NCI-H82 treated with DMSO at 0.1 percent for 48 hours (cell line): ENCODE results near the gene HOXC10.

Source experiments
- DNase-seq: peaks from one replicate; lab custom pipeline; 2025; ENCODE audit not compliant: unreplicated experiment; lab: John Stamatoyannopoulos, UW

HOXC10 gene

DNA sequence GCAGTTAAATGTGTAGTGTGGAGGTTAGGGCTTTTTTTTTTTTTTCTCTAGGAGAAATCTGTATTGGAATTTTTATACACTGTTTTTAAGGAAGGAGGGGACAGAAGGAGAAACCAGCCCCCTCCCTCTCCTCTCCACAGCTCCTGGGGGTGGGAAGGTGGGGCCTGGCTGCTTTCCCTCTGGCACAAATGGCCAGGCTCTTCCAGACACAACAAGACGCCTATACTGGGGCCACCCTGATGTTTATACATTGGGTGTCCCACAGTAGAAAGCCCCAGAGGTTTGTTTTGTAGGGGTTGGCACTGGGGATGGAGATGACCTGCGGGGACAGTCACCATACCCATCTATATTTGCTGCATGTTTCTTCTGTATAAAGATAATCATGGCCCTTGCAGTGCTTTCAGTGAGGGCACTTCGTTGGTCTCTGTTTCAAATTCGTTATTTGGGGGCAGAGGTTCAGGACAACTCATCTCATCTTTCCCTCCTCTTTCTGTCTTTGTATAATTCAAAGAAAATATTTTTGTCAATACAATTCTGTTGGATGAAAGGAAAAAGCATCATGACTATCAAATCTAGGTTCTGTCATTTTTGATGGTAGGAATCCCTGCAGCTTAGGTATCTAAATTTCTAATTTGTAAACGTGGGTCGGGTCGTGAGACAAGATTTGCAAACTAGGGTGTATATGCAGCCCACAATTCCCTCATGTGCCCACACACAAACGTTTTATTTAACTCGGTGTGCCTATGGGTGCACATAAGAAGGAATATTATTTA is 7.9 kb upstream of the HOXC10 start:
- DNase-seq, result no peak

DNA sequence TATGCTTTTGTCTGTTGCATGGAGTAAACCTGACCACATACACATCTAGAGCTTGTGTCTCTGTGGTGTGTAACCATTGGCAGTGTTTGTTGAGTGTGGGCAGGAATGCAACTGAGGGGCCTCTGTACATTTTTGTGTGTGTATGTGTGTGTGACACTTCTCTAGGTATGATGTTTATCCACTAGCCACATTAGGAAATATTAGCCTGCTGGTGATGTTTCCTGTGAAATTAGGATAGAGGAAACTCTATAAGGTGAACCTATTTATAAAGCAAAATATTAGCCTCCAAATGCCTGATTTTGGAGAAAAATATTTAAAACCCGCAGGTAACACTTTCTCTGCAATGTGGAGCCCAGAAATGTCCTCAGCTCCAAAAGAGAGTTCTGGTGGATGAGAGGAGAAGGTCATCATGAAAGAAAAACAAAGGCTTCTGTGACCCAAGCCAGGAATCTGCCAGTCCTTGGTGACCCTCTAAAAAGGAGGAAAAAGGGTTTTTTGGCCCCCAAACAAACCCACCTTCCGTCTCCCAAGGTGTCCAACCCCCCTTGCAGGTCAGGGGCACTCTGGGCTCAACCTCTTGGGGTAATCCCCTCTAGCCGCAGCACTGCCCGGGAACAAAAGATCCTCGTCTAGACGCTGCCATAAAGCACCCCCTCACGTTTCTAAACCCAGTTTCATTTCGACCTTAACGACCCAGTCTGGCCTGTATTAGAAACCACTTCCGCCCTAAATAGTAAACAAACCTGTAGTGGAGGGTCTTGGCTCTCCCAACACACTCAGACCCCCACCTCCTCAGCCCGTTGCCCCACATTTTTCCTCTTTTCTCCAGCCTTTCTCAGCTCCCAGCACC is 7.1 kb upstream of the HOXC10 start:
- DNase-seq, result no peak

DNA sequence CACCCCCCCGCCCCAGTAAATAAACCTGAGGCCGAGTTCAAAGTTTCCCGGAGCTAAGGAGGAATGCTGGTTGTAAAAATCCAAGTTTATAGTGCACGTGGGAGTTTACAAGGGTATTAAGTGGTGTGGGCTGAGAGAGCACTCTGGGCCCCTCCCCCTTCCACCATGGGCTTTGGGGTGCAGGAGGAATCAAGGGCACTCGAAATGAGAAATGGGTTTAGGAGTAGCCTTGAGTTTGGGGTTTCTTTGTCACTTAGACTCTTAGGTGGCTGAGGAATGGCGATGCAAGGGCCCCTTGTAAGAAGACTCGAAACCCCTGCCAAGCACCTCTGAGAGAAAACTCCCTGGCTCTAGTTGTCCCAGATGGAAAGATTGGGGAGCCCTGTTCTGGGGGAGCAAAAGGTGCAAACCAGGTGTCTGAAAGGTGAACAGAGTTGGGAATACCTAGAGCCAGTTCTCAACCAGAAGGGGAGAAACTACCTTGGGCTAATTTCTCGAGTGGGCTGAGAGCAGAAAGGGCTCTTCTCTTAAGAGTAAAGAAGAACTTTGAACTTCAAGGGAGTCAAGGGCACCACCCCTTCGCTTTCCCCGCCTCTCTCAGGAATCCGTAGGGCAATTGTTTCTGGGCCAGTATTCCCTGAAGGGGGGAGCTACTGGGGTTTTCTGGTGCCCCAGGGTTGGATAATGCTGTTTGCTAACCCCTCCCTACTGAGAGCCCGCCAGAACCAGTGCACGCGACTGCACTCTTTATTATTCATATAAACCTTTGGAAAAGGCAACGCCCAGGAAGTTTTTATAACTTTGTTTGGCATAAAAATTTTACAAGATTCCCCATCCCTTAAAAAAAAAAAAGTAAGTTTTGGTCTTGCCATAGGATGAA is 6.2 kb upstream of the HOXC10 start:
- no peak for DNase-seq

DNA sequence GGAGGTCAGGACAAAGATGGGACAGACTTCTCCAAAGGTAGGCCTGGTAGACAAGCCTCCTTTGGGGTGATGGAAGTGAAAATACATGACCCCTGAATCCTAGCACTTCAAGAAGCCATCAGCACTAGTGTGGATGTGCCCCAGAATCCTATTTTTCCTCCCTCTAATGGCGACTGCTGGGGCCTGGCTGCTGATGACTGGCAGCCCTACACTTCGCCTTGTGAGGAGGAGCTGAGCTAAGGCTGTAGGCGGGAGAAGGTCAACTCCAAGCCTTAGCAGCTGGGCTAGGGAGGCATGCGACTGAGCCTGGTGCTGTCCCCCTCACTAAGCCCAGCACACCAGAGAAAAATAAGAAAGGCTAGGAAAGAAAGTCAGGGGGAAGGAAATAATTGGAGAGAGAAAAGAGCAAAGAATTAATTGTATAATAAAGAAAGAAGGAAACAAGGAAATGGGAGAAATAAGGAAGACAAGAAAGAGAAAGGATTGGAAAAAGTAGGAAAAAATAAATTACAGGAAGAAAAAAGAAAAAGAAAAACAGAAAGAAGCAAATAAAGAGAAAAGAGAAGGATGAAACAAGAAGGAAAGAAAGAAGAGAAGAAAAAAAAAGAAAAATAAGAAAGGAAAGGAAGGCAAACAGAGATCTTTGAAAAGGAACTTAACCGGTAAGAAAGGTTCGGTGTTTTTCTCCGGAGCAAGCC is 4.7 kb upstream of the HOXC10 start:
- DNase-seq, result no peak

DNA sequence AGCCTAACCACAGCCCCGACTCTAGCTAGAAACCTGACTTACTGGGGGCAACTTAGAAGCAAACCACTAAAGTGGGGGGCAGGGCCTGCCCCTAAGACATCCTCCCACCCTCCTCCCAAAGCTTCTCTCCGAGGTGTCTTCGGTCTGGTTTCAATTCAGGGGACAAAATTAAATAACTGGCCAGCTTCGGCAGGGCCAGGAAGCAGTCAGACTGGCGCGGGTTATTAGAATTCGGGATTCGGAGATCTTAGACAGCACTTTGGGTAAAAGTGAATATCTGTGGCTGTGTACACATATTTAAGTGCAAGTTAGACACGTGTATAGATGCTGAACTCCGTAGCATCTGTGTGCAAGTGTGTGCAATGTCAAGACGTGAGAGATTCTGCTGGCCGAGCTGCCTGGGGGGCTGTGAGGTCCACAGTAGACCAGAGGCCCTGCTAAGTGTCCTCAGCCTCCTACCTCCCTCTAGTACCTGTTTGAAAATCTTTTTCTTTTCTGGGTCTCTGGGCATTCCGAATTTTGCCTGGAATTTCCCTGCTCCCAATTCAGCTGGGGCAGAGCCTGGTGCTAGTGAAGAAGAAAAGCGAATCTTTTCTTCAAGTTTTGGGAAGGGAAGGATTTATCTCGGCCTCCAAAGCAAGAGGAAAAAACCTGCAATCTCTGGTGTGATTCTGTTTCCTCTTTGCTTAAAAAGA is 4.0 kb upstream of the HOXC10 start:
- DNase-seq, result no peak

DNA sequence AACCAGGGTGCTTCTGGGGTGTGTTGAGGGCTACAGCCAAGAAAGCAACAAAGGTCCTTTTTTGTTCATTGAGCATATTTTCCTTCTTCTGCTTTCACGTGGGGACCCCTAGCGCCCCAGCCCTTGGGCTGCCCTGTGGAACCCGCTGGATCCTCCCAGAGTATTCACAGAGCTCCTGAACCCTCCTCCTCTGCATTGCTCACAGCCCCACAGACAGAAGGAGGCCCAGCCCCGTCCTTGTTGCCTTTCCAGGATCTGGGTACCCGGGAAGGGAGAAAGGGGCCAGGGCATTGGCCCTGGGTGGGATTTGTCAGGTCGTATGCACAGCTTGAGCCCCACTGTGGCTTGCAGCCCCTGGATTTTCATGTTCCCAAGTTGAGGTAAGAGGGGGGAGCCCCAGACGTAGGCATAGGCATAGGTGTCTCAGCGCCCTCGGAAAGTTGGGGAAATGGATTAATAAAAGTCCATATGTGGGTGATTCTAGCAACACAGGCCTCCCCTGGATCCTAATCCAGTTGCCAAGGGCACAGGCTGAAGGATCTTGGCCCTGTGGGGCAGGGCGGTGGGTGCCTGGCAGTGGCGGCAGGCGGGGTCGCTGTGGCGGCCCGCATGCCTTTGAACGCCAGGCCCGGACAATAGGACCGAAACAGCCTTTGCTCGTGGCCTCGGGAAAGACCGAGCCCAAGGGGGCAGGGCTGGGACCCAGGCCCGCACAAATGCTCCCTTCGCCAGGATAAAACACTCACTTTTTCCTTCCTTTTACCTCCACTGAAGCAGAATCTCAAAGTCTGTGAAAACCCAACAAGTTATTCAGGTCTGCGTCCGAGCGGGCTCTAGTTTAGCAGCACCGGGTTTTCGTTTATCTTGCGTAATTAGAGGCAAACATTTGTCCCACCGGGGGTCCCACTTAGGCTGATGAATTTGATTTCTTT is 3.0 kb upstream of the HOXC10 start:
- no peak for DNase-seq

DNA sequence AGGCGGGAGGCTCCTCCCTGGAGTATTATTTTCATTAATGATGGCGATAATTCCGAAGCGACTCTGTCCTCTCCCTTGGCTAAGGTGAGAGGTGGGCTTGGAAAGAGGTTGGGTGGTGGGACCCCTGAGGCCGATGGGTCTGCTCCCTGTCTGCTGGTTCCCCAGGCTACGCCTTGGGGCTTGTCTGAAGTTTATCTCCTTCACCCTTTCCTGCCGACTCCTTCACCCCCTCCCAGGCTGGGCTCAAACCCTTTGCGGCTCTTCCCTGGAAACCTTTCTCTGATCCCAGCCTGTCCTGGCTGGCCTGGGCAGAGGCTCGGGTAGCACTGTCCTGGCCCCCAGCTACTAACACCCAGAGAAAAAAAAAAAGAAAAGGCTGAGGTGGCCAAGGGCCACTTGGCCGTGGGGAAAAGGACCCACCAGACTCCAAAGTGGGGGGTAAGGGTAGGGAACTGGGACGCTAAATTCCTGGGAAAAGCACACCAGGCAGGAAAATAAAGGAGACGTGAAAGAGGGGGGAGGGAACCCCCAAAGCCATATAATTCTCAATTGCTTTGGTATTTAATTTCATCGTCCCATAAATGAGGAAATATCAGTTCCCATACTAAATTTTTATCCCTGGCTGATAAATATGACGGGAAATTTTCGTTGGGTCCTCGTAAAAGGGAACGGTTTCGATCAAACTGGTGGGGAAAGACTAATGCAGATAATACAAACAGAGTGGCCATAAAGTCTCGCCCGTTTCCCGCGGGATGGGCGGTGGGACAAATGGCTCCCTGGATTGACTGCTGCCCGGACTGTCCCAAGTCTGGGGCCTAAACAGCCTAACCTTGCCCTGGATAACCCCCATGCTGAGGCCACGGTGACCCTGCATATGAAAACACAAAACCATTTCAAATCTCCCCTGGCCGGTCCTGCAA is 2.0 kb upstream of the HOXC10 start:
- no peak for DNase-seq

DNA sequence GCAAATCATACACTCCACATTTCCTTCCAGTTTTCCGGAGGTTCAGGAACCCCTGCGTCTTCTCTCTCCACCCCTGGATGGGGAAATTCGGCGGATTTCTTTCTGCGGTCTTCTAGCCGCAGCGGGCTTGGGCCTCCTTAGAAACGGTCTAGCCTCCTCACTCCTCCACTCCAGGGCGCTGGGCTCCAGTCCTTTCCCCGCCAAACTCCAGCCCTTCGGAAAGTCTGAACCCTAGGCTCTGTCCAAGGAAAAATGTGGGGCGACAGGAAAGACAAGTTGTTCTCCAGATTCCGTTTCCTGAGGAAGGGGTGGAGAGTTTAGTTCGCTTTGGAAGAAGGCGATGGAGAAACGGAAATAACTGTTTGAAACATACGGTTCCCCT is 1.4 kb upstream of the HOXC10 start:
- no peak for DNase-seq

DNA sequence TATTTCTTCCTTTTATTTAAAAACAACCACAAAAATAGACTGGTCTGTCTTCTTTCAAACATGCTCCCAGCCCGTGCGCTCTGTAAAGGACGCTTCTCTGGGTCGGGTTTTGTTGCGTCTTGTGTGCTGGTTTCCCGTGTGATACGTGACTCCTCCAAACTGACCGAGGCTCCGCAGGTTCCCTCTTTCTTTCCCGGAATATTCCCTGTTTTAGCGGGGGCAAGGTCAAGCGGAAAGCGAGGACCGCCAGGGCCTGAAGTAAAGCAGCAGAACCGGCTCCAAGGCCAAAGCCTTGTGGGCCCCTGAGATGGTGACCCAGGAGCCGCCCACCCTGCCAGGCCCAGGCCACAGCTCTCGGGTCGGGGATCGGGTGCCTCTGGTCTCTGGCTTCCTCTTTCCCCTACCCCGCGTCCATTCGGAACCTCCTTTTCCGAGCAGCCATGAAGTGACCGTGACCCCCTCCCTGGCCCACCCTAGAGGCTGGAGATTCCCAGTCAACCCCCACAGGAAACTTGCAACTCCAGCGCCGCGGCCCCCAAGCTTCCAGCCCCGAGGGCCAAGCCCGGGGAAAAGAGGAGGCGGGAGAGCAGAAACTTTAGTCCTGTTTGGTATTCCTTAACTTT is 885 bp upstream of the HOXC10 start:
- no peak for DNase-seq

DNA sequence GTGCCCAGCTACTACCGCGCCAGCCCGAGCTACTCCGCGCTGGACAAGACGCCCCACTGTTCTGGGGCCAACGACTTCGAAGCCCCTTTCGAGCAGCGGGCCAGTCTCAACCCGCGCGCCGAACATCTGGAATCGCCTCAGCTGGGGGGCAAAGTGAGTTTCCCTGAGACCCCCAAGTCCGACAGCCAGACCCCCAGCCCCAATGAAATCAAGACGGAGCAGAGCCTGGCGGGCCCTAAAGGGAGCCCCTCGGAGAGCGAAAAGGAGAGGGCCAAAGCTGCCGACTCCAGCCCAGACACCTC is 697 bp downstream of the HOXC10 start:
- no peak for DNase-seq

DNA sequence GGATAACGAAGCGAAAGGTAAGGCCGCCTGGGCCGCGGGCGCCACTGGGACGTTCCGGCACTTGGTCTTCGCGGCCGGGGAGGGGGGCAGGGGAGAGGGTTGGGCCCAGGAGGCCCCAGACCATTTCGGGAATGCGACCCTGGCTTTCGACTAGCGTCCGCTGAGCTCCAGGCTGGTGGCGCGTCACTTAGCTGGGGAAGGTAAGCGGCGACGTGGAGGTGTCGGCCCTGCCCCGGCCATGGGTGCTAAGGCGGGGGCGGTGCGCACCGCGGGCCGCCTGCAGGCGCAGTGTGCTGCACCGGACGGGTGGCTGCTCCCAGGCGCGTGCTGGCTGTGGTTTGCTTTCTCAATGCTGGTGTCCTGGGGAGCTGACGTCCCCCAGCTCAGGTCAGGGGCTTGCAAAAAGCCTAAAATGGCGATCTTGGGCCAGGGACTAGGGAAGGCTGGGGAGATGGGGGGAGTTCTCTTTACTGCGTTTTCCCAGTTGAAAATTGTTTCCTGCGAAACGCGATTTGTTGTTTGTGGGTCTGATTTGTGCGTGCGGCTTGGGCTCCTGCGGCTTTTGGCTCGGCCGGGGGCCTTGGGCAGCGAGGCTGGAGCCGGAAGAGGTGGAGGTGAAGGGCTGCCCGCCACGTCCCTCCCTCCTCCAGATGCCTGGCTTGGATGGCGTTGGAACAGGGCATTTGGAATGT is 1.2 kb downstream of the HOXC10 start:
- DNase-seq, result no peak

DNA sequence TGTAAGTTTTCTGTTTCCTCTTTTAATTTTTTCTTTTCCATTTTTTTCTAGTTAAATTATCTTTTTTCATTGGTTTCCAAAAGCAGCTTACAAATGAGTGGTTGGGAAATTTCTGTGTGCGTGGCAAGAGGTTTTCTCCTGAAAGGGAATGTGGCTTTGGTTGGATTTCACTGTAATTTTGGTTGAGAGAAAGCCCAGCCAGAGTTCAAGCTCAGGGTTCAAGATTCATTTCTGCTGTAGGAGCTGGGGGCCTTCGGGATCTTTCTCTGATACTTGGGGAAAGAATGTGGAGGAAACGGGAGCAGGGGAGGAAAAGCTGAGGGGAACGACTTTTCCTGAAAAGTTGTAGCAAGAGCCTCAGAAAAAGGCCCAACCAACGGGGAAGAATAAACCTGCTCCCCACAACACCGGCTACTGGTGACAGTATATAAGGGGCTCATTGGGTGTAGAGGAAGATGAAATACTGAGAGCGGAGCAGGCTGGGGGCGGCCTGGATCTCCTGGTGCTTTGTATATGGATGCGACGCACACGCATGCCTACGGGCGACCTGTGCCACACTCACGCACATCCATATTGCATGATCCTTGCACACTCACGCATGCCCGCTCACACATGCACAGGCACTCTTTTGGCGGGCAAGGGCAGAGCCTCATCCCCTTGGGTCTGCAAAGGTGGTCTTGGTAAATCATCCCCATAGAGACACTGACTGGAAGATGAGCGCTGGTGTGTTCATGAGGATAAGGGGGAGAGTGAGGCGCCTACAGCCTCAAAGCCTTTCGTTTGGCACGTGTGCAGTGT is 1.9 kb downstream of the HOXC10 start:
- no peak for DNase-seq

DNA sequence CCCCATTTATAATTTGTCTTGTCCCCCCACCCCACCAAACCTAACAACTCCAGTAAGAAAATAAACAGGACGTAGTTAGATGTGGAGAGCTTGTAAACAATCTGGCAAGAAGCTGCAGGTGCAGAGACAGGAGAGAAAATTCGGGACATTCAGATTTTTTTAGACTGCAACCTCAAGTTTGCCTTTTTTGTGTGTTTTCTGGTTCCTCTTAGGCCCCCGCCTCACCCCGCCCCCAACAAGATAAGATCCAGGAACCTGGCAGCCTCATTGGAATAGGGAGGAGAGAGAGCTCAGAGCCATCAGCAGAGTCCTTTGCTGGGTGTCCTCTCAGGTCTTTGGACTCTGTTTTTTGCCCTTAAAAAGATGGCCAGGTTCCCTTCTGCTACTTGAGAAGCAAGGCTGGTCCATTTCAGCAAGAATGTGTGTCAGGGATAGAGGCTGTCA is 2.9 kb downstream of the HOXC10 start:
- DNase-seq, result no peak

DNA sequence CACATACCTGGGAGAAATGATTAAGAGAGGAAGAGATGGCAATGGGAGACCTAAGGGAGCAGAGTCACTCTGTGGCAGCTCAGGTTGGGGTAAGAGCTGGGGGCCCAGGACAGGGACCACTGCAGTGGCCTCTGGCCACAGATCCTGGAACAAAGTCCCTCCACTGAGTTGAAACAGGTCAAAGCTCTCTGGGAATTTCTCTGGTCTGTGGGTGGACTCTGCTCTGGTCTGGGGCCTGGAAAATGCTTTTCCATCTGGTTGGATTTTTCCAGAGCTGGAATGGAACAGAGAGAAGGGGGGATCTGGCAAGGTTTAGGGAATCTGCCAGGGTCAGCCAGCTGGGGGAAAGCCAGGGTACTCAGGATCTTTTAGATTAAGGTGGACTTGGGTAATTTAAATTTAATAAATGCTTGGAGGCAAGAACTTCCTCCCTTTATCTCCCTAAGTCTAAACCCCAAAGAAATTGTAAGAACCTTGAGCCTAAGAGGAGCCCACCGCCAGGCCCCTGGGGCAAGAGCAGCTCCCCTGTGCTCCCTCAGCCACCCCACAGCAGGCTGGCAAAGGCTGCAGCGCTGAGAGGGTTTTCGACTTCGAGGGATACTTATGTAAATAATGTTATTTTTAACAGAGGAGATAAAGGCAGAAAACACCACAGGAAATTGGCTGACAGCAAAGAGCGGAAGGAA is 3.7 kb downstream of the HOXC10 start:
- no peak for DNase-seq

DNA sequence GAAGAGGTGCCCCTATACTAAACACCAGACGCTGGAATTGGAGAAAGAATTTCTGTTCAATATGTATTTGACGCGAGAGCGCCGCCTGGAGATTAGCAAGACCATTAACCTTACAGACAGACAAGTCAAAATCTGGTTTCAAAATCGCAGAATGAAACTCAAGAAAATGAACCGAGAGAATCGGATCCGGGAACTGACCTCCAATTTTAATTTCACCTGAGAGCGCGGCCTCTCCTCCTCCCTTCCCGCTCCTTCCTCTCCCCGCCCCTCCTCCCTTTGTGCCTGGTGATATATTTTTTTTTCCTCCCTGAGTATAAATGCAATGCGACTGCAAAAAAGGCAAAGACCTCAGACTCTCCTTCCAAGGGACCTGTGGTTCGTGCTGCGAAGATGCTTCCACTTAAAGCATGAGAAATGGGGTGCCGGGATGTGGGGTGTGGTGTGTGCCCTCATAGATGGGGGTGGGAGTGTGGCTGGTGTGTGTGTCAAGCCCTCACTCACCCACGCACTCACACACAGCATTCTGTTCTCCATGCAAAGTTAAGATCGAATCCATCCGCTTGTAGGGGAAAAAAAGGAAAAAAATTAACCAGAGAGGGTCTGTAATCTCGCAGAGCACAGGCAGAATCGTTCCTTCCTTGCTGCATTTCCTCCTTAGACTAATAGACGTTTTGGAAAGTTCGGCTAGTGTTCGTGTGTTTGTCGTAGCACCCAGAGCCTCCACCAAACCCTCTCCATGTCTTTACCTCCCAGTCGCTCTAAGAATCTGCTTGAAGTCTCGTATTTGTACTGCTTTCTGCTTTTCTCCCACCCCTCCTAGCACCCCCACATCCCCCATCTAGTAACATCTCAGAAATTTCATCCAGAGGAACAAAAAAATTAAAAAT is 4.5 kb downstream of the HOXC10 start:
- no peak for DNase-seq
